Ovary (tissue), 9 donors: ENCODE measurements around the gene AADACL3. TPM values are rescaled to one million over a fixed set of nuclear protein-coding genes. Genes with fewer than 3 reads are reported as not detected.
"Not testable (repeated sequence)": the region's sequence is repeated elsewhere in the genome, so short reads cannot be mapped to it uniquely, and the experiment has no call there.

Source experiments
- DNase-seq, 5 donors: peaks; one replicate each; pipeline ENCODE4 v3.0.0-alpha.2; 2019 to 2020
- H3K27ac ChIP-seq, 2 donors: fragments of 200-600 bp; one replicate each; pipeline versions ENCODE4 v1.5.1 to v1.8.0; 2019 to 2022
- H3K27me3 ChIP-seq: fragments of 200-600 bp; one replicate; pipeline ENCODE4 v1.8.0; 2022
- H3K36me3 ChIP-seq: fragments of 200-600 bp; sonication (generic); one replicate; pipeline ENCODE4 v1.5.1; 2019
- H3K4me1 ChIP-seq: one replicate; pipeline ENCODE4 v1.8.1; 2013; ENCODE audit warnings: mild to moderate bottlenecking, moderate library complexity; ENCODE audit not compliant: insufficient read depth
- H3K4me3 ChIP-seq: fragments of 200-600 bp; sonication (generic); one replicate; pipeline ENCODE4 v1.5.1; 2017
- H3K9me3 ChIP-seq, 2 donors: fragments of 200-600 bp in 1 of 2; sonication (generic) in 1 of 2; one replicate each; pipeline versions ENCODE4 v1.5.1 to v1.8.1; 2013 to 2019; ENCODE audit warnings: mild to moderate bottlenecking in 1 of 2, moderate library complexity in 1 of 2
- CTCF ChIP-seq, 3 donors: fragments of 450-650 bp in 2 of 3; fragments of 200-600 bp in 1 of 3; IDR thresholded peaks; one replicate each; pipeline versions ENCODE4 v1.5.1 to v1.8.0; 2016 to 2022; ENCODE audit warnings: antibody characterized with exemption in 3 of 3, mild to moderate bottlenecking in 1 of 3
- EP300 ChIP-seq: sonication (generic); formaldehyde crosslinking; IDR thresholded peaks from one replicate; pipeline ENCODE4 v1.6.1; 2017; ENCODE audit warnings: antibody characterized with exemption
- POLR2A ChIP-seq: fragments of 450-650 bp; IDR thresholded peaks from one replicate; pipeline ENCODE4 v1.6.1; 2017; ENCODE audit warnings: antibody characterized with exemption, mild to moderate bottlenecking, moderate library complexity
- WGBS, 3 donors: extraction: QIAGEN DNeasy Blood & Tissue Kit in 1 of 3; methylation state at CpG; one replicate each; pipeline versions ENCODE4 v1.1.5 to v1.1.7; 2013 to 2017; 5-methylcytosine and 5-hydroxymethylcytosine counted together
- intact Hi-C, 4 donors: fragments of 100-400 bp; cut with DNase I; formaldehyde crosslinking; loops; one replicate each; pipeline versions ENCODE4 v1.11.0 to v1.15.1; 2022 to 2023
- polyA plus RNA-seq, 2 donors: library from polyadenylated mRNA; stranded (reverse); fragments of 200-250 nt in 1 of 2; fragments of 350-450 nt in 1 of 2; fragmentation: Illumina TruSeq in 1 of 2; extraction: RNeasy Lipid Tissue Mini Kit (QIAGEN cat#74804) in 1 of 2; gene quantifications; one replicate each; pipeline ENCODE4 v1.2.3, GENCODE V29; 2013 to 2014
- total RNA-seq, 7 donors: library from RNA; depleted of rRNA in 2 of 7; stranded (reverse); fragments of >200 nt in 2 of 7; fragmentation: NEBNext Ultra II Directional in 3 of 7; extraction: Animal tissue kit (Norgen Biotek cat#: 25700) in 3 of 7; gene quantifications; one replicate each; pipeline versions ENCODE4 v1.1.0 to v1.2.4, GENCODE V29; 2016 to 2023
- donor health status: DM: no; HTN: no; CAD: no; lungs with moderate emphysema.
- donor health status: DM: no; HTN: no; CAD: no.
- donor health status: Bipolar disorder and iron deficiency.
- donor health status: DM: yes; HTN: yes; CAD: no.
- donor health status: DM: no; HTN: no; CAD: no.
- donor health status: DM: yes; HTN: yes; CAD: no.

AADACL3 gene
- total and polyA plus RNA-seq, 9 donors: not detected

GRCh38 chr1:12711536-12711935 is 4.4 kb upstream of the AADACL3 start:
- Histone ChIP-seq H3K27me3 (no peaks in the 10 kb centered on the region), H3K36me3 (no peaks in the 10 kb centered on the region), H3K27ac (no peak overlapping the region), H3K4me1 (no peaks in the 10 kb centered on the region), H3K9me3 (no peaks in the 10 kb centered on the region), H3K4me3 (no peak overlapping the region)
- TF ChIP-seq CTCF (IDR thresholded peaks at IDR 0.05): no peak
- no peak for TF ChIP-seq POLR2A
- TF ChIP-seq EP300: no peak
- no peak for DNase-seq
- intact Hi-C loops: no loop called here
- WGBS, 3 donors: 64 to 66% (median 66%) methylated on average over 3 of the region's 3 CpGs

GRCh38 chr1:12712076-12712475 is 3.8 kb upstream of the AADACL3 start:
- Histone ChIP-seq H3K9me3 (no peaks in the 10 kb centered on the region), H3K27me3 (no peaks in the 10 kb centered on the region), H3K27ac (no peak overlapping the region), H3K4me3 (no peak overlapping the region), H3K4me1 (no peaks in the 10 kb centered on the region), H3K36me3 (no peaks in the 10 kb centered on the region)
- intact Hi-C loops: no loop called here
- no peak for DNase-seq
- TF ChIP-seq CTCF (IDR thresholded peaks at IDR 0.05) (no peak), EP300 (no peak), POLR2A (no peak)
- 63 to 67% (median 64%) methylated on average over 1 of the region's 1 CpG for WGBS, 3 donors

- 79 to 85% (median 82%) methylated on average over 8 of the region's 8 CpGs for WGBS, 3 donors
- H3K9me3 ChIP-seq: no peaks in the 10 kb centered on the region
- H3K27ac ChIP-seq: no peak overlapping the region
- no peak for TF ChIP-seq CTCF (IDR thresholded peaks at IDR 0.05)
- TF ChIP-seq POLR2A: no peak
- no peak for TF ChIP-seq EP300
- no peaks in the 10 kb centered on the region for H3K4me1 ChIP-seq
- H3K4me3 ChIP-seq: no peak overlapping the region
- intact Hi-C loops: no loop called here
- H3K36me3 ChIP-seq: no peaks in the 10 kb centered on the region
- H3K27me3 ChIP-seq: no peaks in the 10 kb centered on the region
- DNase-seq: no peak
Measured at GRCh38 chr1:12712929-12713328, 3.0 kb upstream of the AADACL3 start.

- H3K9me3 ChIP-seq, DNase-seq: not testable (repeated sequence)
- 72 to 87% (median 84%) methylated on average over 5 of the region's 5 CpGs for WGBS, 3 donors
Measured at GRCh38 chr1:12713651-12714050, 2.3 kb upstream of the AADACL3 start.

GRCh38 chr1:12714710-12715475 is 1.0 kb upstream of the AADACL3 start:
- intact Hi-C loops: no loop called here
- no peak for DNase-seq
- Histone ChIP-seq H3K27me3 (no peaks in the 10 kb centered on the region), H3K9me3 (no peaks in the 10 kb centered on the region), H3K36me3 (no peaks in the 10 kb centered on the region), H3K4me1 (no peaks in the 10 kb centered on the region), H3K4me3 (no peak overlapping the region), H3K27ac (no peak overlapping the region)
- 68 to 88% (median 78%) methylated on average over 3 of the region's 3 CpGs for WGBS, 3 donors
- no peak for TF ChIP-seq EP300

More at GRCh38 chr1:12713651-12714050, 2.3 kb upstream of the AADACL3 start:
- H3K27ac ChIP-seq, H3K4me1 ChIP-seq, intact Hi-C loops, H3K36me3 ChIP-seq, H3K4me3 ChIP-seq, H3K27me3 ChIP-seq: not testable (repeated sequence)
